ENCODE measurements around the gene RNF222.
"Not testable (repeated sequence)": the region's sequence is repeated elsewhere in the genome, so short reads cannot be mapped to it uniquely, and the experiment has no call there.

The RNF222 gene

GRCh38 chr17:8402921-8403536, 5.4 kb upstream of the RNF222 start:
- no peak for TF ChIP-seq CTCF (IDR thresholded peaks at IDR 0.05; ENCODE audit: extremely low read depth, missing control alignments)

GRCh38 chr17:8401107-8401506, 3.5 kb upstream of the RNF222 start:
- no peak for TF ChIP-seq CTCF (IDR thresholded peaks at IDR 0.05; ENCODE audit: extremely low read depth, missing control alignments)
- DNase-seq (ENCODE audit: low spot score) = no peak

More at GRCh38 chr17:8402921-8403536, 5.4 kb upstream of the RNF222 start:
- no peak for DNase-seq (ENCODE audit: low spot score)

- no peak for TF ChIP-seq CTCF (IDR thresholded peaks at IDR 0.05; ENCODE audit: extremely low read depth, missing control alignments)
- DNase-seq (ENCODE audit: low spot score) = no peak
These were observed 1.4 kb upstream of the RNF222 start for GRCh38 chr17:8398980-8399379.

- not testable (repeated sequence) for DNase-seq (ENCODE audit: low spot score)
These were observed 3.1 kb downstream of the RNF222 start for GRCh38 chr17:8394497-8394896.

DNA sequence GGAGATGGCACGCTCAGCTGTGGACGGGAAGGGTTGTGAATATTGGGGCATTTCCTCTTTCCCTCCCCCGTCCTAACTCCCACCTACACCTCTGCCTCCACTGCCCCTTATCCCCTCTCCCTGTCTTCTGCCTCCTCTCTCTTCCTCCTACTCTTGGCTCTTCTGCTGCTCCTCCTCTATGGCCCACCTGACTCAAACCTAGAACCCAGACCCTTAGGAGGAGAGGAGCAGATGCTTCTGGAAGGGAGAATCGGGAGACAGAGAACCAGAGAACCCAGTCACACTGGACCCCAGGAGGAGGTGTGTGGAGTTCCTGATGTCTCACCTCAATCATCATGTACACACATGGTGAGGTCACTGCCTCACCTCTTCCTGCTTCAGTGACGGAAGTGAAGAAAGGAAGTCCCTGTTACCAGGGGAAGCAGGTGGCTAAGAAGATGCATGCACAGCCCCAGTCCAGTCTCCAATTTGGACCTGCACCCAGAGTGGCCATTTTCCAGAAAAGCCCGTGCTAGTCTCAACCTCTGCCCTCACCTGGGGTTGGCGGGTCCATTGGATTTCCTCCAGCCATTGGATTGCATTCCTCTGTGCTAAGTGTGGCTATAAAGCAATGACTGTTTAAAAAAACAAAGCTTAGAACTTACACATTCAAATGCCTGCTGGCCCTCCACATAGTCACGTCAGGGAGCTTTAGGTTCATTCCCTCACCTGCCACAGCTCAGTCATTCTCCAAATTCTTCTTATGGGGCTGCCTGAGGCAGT, 4.0 kb downstream of the RNF222 start:
- DNase-seq (ENCODE audit: low spot score) = no peak
- no peak for TF ChIP-seq CTCF (IDR thresholded peaks at IDR 0.05; ENCODE audit: extremely low read depth, missing control alignments)

DNA sequence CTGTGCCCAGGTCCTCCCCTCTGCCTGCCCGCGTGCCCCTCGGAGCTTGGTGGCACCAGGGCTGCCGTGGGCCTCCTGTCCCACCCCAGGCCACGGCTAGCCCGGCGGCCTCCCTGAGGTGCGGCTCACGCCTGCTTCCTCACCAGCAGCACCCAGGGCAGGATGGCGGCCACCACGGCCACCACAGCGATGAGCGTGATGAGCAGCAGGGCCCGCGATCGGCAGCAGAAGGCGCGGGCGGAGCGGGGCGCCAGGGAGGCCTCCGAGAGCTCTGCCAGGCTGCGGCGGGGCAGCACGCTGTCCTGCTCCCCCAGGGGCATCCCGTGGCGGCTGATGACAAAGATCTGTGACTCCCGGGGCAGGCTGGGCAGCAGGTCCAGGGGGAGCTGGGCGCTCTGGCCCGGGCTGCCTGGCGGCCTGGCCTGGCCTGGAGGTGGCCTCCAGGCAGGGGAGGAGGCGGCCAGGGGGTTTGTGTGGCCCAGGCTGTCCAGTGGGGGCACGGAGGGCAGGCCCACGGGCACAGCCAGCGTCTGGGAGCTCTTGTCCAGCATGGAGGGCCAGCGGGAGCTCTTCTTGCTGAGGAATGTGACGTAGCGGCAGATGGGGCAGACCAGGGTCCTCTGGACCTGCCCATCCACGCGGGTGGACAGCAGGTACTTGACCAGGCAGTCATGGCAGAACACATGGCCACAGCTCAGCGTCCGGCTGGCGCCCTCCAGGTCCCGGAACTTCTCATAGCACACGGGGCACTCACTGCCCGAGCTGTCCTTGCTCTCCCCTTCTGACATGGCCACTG, 4.8 kb downstream of the RNF222 start:
- DNase-seq (ENCODE audit: low spot score) = no peak

DNA sequence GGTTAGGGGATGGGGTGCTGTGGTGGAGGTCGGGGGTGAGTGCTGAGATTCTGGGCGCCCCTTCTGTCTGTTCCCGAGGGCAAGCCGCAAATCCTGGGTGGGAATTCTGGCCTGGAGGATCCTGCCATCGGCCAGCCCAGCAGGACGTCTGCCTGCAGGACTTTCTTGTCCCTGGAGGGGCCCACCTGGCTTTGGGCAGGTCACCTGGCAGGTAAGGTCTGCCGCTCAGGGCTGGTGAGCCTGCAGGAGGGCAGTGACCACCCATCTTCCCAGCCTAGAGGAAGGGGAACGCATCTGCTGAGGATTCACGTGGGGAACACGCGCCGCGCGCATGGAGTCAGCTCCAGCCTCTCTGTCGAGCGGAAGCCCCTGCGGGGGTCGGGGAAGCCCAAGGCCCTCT, 5.4 kb downstream of the RNF222 start:
- DNase-seq (ENCODE audit: low spot score) = no peak
- no peak for TF ChIP-seq CTCF (IDR thresholded peaks at IDR 0.05; ENCODE audit: extremely low read depth, missing control alignments)

More for the DNA sequence above, 4.8 kb downstream of the RNF222 start:
- TF ChIP-seq CTCF (IDR thresholded peaks at IDR 0.05; ENCODE audit: extremely low read depth, missing control alignments) = no peak
